GM23338 (cell line): ENCODE measurements around the gene PIGC.

Experiments
- CTCF ChIP-seq, 2 experiments: fragments of 200-600 bp in 1 of 2; sonication (generic) in 1 of 2; conservative IDR thresholded peaks; 2 replicates each; pipeline versions ENCODE4 v1.5.1 to v1.6.1; 2016 to 2017; ENCODE audit warnings: antibody characterized with exemption in 2 of 2, low read depth in 2 of 2, mild to moderate bottlenecking in 2 of 2, moderate library complexity in 1 of 2
- ETS1 ChIP-seq: IDR thresholded peaks from 2 replicates; pipeline ENCODE4 v1.6.1; 2016; ENCODE audit warnings: antibody characterized with exemption
- EZH2 ChIP-seq: fragments of 200-600 bp; sonication (generic); IDR thresholded peaks from one replicate; pipeline ENCODE4 v1.8.0; 2017; ENCODE audit warnings: antibody characterized with exemption, mild to moderate bottlenecking, low read depth; ENCODE audit not compliant: unreplicated experiment
- POLR2AphosphoS5 ChIP-seq: IDR thresholded peaks from 2 replicates; pipeline ENCODE4 v1.6.1; 2016; ENCODE audit warnings: antibody characterized with exemption, low read depth
- REST ChIP-seq: IDR thresholded peaks from one replicate; pipeline ENCODE4 v1.6.1; 2018; ENCODE audit warnings: antibody characterized with exemption; ENCODE audit not compliant: unreplicated experiment
- STAT1 ChIP-seq: IDR thresholded peaks from one replicate; pipeline ENCODE4 v1.6.1; 2016; ENCODE audit warnings: antibody characterized with exemption; ENCODE audit not compliant: unreplicated experiment
- ZNF462 ChIP-seq: fragments of 250-450 bp; sonication (Bioruptor Pico); IDR thresholded peaks from 2 replicates; pipeline ENCODE4 v1.5.0; 2020; ENCODE audit warnings: mild to moderate bottlenecking, moderate library complexity

GRCh38 chr1:172408958-172409357 lies 34.9 kb downstream of the PIGC start:
- TF ChIP-seq CTCF (conservative IDR thresholded peaks at IDR 0.05; ENCODE audit: low read depth in 2 of 2) (no peak), EZH2 (no peak), REST (no peak), ETS1 (no peak), ZNF462 (no peak), POLR2AphosphoS5 (no peak), STAT1 (no peak)
